Osteocyte (in vitro differentiated cells): ENCODE results near the gene RBM38. TPM values are rescaled to one million over a fixed set of nuclear protein-coding genes. Genes with fewer than 3 reads are reported as not detected.

Source experiments
- DNase-seq: peaks from one replicate; pipeline ENCODE4 v3.0.0; 2021; ENCODE audit warnings: mixed read lengths; ENCODE audit not compliant: unreplicated experiment; ENCODE audit errors: extremely low spot score
- H3K27ac Mint-ChIP-seq: one replicate; pipeline ENCODE4 v1.8.0; 2021; ENCODE audit warnings: mild to moderate bottlenecking, mixed read lengths; ENCODE audit not compliant: unreplicated experiment
- H3K27me3 Mint-ChIP-seq: one replicate; pipeline ENCODE4 v1.8.0; 2021; ENCODE audit warnings: mixed read lengths; ENCODE audit not compliant: unreplicated experiment
- H3K36me3 Mint-ChIP-seq: one replicate; pipeline ENCODE4 v1.8.0; 2021; ENCODE audit warnings: mixed read lengths; ENCODE audit not compliant: unreplicated experiment
- H3K4me1 Mint-ChIP-seq: one replicate; pipeline ENCODE4 v1.8.0; 2021; ENCODE audit warnings: mixed read lengths; ENCODE audit not compliant: unreplicated experiment
- H3K4me3 Mint-ChIP-seq: one replicate; pipeline ENCODE4 v1.8.0; 2021; ENCODE audit warnings: mild to moderate bottlenecking, moderate library complexity, mixed read lengths; ENCODE audit not compliant: unreplicated experiment
- H3K9me3 Mint-ChIP-seq: one replicate; pipeline ENCODE4 v1.8.0; 2021; ENCODE audit warnings: mixed read lengths; ENCODE audit not compliant: unreplicated experiment
- CTCF ChIP-seq: fragments of 200-600 bp; sonication (generic); IDR thresholded peaks from 2 replicates; pipeline ENCODE4 v1.5.0; 2021; ENCODE audit warnings: antibody characterized with exemption, mild to moderate bottlenecking, moderate library complexity
- total RNA-seq: library from RNA; stranded (reverse); gene quantifications from 2 replicates; pipeline ENCODE4 v1.2.1, GENCODE V29; 2021

Gene RBM38
- total RNA-seq, 1 donor from 2014 or later: 18.8 TPM

- no peak for TF ChIP-seq CTCF
- no peak overlapping the region for H3K4me3 Mint-ChIP-seq
- peaks cover 13% of the 10 kb centered on the region for H3K27me3 Mint-ChIP-seq
- H3K4me1 Mint-ChIP-seq: peaks cover 15% of the 10 kb centered on the region
- no peaks in the 10 kb centered on the region for H3K36me3 Mint-ChIP-seq
- H3K27ac Mint-ChIP-seq: no peak overlapping the region
- no peak for DNase-seq
- H3K9me3 Mint-ChIP-seq: no peaks in the 10 kb centered on the region
Measured at GRCh38 chr20:57421253-57422220, 30.3 kb downstream of the RBM38 start.

DNA sequence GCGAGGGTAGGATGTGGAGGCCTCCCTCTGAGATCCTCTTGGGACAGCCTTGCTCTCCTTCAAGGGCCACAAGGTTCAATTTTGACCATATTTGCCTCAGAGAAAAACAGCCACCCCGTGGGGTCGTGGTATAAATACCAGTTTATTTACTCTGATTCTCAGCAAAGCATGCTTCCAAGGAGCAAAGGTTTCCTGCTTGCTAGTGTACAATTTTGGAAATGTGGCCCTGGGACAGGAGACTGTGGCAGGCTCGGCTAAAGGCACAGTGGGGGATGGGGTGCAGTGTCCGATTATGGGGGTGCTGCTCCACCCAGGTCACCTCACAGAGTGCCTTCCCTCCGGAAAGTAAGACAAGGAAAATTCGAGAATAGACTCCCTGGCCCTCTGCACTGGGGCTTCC is 31.1 kb downstream of the RBM38 start:
- no peak overlapping the region for H3K27ac Mint-ChIP-seq
- H3K36me3 Mint-ChIP-seq: no peaks in the 10 kb centered on the region
- H3K4me1 Mint-ChIP-seq: peaks cover 15% of the 10 kb centered on the region
- no peak for DNase-seq
- TF ChIP-seq CTCF: no peak
- H3K4me3 Mint-ChIP-seq: no peak overlapping the region
- H3K9me3 Mint-ChIP-seq: no peaks in the 10 kb centered on the region
- H3K27me3 Mint-ChIP-seq: peaks cover 13% of the 10 kb centered on the region

GRCh38 chr20:57425150-57426013 is 34.2 kb downstream of the RBM38 start:
- Mint-ChIP-seq H3K4me1 (peaks cover 7% of the 10 kb centered on the region), H3K27ac (no peak overlapping the region), H3K9me3 (no peaks in the 10 kb centered on the region), H3K36me3 (no peaks in the 10 kb centered on the region), H3K27me3 (peaks cover 11% of the 10 kb centered on the region), H3K4me3 (no peak overlapping the region)
- no peak for DNase-seq
- no peak for TF ChIP-seq CTCF

DNA sequence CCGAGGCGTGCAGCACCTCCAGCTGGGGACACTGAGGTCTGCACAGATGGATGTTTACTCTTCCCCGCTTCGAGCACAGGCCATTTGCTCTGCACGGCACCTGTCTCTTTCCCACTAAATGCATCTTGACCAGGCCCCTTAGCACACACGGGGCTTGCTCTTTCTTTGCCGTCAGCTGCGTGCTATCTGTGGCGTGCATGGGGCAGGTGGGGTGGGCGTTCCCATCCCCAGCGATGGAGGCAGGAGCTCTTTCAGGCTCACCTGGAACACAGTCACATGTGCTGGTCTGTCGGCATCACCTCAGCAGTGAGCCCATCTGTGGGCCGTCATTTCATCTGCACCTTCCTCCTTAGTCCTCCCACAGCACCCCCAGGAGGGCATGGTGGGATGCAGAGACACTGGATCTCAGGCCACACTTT is 35.1 kb downstream of the RBM38 start:
- no peak for TF ChIP-seq CTCF
- Mint-ChIP-seq H3K27me3 (peaks cover 11% of the 10 kb centered on the region), H3K4me1 (peaks cover 7% of the 10 kb centered on the region), H3K4me3 (no peak overlapping the region), H3K27ac (no peak overlapping the region), H3K36me3 (no peaks in the 10 kb centered on the region), H3K9me3 (no peaks in the 10 kb centered on the region)
- DNase-seq: no peak

DNA sequence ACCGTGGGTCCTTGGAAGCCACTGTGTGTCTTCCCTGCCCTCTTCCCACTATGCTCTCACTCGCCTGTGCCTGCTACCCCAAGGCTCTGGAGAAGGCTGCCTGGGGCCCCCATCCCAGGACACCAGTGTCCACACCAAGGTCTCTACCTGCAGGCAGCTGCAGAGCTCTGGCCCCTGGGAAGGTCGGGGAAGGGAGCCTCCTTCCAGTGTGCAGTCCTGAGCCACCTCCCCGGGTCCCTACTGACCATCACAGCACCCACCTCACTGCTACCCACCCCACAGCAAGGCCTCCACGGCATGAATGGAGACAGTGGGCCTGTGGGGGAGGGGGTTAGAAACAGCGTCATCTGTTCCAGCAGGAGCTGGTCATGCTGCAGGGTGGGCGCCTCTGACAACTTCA is 35.6 kb downstream of the RBM38 start:
- Mint-ChIP-seq H3K4me1 (peaks cover 7% of the 10 kb centered on the region), H3K9me3 (no peaks in the 10 kb centered on the region), H3K4me3 (no peak overlapping the region), H3K27ac (no peak overlapping the region), H3K27me3 (peaks cover 8% of the 10 kb centered on the region), H3K36me3 (no peaks in the 10 kb centered on the region)
- DNase-seq: no peak
- TF ChIP-seq CTCF: no peak
